GM19395 (cell line): ENCODE measurements around the gene DNAJC4.

ENCODE experiments used
- ATAC-seq: cut with Tn5 transposase; IDR thresholded peaks from one replicate; pipeline ENCODE4 v1.9.1; 2021; ENCODE audit warnings: mild to moderate bottlenecking, moderate library complexity; ENCODE audit not compliant: unreplicated experiment

DNAJC4 gene

DNA sequence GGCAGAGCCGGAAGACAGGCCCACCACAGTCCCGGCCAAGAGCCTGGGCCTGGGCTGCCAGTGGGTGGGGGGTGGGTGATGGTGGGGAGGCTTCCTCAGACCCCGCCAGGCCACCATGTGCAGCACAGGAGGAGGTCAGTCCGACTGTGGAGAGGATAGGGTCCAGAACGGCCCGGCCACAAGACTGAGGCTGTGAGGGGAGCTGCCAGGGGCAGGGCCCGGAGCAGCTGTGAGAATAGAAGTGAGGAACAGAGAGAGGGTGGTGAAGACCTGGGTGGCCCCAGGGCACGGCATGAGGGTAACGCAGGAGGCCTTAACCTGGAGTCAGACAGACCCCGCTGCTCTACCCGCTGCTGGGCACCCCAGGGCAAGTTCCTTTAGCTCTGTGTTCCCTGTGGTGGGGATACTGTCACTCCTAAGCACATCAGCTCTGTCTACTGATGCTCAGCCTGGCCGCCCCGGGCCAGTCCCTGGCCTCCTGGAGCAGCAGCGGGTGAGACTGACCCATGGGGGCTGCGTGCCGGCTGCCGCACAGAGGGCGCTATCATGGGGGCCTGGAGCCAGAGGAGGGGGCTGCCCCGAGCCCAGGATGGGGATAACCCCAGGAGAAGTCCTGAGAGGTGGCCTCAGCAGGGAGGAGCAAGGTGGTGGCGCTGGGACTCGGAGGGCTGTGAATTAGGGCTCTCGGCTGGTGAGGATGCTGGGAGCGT, 22.1 kb upstream of the DNAJC4 start:
- no peak for ATAC-seq

DNA sequence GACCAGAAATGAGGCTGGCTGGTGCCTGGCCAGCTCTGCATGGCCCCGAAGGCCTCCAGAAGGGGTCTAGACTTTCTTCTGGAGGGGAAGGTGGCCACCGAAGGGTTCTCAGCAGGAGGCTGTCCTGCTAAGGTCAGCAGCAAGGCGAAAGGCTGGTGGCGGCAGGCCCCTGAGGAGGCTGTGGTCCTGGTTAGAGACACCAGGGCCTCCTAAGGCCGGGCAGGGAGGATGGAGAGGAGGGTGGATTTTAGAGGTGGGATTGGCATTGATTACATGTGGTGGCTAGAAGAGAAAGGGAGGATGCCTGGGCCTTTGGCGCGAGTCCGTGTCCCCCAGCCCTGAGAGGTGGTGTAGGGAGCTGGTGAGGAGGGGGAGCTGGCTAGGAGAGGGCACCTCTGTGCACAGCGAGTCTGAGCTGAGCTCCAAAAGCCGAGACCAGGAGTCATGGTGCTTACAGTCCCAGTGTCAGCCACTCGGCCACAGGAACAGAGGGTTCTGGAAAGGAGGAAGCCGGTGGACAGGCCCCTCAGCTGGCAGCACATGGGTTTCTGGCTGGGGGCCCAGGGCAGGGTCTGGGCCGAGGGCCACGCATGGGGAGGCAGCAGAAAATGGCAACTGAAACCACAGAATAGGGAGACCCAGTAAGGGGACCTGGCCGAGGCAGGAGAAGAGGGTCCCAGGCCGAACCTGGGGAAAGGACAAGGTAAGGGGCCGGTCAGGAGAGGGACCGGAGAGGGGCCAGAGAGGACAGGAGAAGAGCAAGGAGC, 21.4 kb upstream of the DNAJC4 start:
- ATAC-seq: no peak

DNA sequence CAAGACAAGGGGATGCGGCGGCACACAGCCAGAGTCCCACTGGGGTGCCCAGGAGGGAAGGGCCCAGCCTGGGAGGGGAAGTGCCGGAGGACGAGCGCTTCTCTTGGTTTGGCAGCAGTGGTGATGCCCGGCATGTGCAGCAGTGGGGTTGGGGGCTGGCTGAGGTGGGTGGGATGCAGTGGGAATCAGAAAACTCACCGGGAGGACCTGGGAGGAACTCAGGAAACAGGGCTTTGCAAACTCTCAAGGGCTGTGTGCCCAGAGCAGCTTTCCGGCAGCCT, 20.8 kb upstream of the DNAJC4 start:
- no peak for ATAC-seq

DNA sequence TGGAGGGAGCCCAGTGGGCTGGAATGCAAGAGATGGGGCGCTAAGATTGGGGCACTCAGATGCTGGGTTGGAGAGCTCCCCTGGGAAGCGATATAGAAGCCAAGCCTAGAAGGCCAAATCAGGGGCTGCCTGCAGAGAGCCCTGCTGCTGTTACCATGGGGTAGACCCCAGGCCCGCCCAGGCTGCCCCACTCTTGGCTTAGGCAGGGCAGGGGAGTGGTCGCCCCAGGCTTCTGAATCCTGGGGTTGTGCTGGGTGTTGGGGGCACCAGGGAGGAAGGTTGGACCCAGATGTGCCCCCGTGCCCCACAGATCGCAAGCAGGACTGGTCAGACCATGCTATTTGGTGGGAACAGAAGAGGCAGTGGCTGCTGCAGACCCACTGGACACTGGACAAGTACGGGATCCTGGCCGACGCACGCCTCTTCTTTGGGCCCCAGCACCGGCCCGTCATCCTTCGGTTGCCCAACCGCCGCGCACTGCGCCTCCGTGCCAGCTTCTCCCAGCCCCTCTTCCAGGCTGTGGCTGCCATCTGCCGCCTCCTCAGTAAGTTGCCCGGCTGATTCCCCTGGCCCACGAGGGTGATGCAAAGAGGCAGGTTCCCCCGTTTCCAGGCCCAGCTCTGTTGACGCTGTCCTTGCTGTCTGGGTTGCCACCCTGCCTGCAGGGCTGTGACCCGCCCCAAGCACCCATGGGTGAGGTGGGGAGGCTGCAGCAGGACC, 19.9 kb upstream of the DNAJC4 start:
- no peak for ATAC-seq

DNA sequence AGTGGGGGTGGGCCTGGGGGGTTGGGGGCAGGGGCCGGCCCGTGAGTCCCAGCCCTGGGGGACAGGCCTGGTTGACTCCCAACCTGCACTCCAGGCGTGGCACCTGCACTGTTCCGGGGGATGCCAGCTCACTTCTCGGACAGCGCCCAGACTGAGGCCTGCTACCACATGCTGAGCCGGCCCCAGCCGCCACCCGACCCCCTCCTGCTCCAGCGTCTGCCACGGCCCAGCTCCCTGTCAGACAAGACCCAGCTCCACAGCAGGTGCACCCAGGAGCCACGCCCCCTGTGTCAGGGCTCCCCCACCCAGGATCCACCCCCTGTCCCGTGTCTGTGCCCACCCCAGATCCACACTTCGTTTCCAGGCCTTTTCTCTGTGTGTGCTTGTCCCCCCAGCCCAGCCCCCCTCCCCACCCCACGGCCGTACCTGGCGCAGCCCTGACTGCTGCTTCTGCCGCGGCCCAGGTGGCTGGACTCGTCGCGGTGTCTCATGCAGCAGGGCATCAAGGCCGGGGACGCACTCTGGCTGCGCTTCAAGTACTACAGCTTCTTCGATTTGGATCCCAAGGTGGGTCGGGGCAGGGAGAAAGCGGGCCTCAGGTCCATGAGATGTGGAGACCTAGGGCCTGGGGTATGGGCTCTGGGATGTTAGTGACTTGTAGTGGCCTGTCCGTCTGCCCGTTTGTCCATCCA, 19.0 kb upstream of the DNAJC4 start:
- ATAC-seq: no peak

DNA sequence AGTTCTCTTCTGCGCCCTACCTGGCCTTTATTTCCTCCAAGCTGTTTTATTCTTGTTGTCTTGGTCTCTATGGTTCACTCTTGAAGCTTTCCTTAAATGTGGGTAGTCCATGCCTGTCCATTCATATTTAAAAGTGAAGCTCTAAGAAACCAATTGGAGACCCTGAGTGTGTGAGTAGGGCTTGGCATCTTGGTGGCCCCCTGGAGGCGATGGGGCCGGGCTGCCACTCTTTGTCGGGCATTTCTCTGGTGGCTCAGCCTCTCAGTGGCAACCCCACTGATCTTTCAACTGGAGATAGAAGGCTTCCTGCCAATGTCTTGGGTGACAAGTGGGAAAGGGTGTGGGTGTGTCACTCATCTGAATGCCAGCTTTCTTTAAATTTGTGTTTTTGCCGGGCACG, 13.5 kb upstream of the DNAJC4 start:
- no peak for ATAC-seq

DNA sequence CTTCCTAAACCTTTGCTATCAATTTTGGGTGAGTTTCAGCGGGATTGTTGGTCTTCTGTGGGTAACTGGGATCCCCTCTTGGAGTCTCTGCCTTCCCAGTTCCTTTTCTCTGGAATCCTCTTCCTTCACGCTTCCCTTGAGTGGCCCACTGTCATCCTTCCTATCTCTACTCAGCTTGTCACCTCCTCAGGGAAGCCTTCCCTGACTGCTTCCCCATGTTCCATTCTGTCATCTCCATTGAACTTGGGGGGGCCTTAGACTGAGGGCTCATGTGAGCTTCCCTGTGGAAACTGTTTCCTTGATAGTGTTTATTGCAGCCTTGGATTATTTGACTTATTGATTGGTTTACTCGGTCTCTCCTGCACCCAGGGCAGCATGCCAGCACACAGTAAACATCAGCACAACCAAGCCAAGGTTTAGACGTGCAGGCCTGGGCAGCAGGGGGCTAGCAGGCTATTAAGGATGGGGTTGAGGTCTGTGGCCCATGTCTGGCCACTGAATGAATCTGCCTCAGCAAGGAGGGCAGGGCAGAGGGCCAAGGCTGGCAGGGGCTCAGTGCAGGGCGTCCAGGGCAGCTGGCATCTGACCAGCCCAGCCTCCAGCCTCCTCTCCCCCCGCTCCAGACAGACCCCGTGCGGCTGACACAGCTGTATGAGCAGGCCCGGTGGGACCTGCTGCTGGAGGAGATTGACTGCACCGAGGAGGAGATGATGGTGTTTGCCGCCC, 11.6 kb upstream of the DNAJC4 start:
- ATAC-seq: no peak

DNA sequence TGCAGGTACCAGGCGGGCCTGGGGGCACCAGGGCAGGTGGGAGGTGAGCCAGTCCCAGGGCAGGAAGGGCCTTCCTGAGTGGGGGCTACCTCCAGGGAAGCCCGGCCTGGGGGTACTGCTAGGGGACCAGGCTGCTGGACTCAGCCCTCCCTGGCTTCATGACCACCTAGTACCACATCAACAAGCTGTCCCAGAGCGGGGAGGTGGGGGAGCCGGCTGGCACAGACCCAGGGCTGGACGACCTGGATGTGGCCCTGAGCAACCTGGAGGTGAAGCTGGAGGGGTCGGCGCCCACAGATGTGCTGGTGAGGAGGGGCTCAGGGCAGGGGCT, 11.0 kb upstream of the DNAJC4 start:
- ATAC-seq: no peak

DNA sequence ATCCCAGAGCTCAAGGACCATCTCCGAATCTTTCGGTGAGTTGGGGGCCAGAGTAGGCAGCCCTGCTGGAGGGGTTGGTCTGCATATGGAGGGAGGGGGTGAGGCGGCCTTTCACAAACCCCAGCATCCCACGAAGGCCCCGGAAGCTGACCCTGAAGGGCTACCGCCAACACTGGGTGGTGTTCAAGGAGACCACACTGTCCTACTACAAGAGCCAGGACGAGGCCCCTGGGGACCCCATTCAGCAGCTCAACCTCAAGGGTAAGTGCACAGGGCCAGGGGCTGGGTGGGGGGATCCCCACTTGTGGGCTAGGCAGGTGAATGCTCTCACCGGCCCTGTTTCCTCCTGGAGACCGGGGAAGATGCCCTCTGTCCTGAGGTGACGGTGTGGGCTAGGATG, 10.6 kb upstream of the DNAJC4 start:
- ATAC-seq: no peak

DNA sequence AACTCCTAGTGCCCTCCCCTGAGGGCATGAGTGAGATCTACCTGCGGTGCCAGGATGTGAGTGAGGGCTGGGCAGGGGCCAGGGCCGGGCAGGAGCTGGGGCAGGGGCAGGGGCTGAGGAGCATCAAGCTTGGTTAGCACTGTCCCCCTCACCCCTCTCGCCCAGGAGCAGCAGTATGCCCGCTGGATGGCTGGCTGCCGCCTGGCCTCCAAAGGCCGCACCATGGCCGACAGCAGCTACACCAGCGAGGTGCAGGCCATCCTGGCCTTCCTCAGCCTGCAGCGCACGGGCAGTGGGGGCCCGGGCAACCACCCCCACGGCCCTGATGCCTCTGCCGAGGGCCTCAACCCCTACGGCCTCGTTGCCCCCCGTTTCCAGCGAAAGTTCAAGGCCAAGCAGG, 10.1 kb upstream of the DNAJC4 start:
- no peak for ATAC-seq

DNA sequence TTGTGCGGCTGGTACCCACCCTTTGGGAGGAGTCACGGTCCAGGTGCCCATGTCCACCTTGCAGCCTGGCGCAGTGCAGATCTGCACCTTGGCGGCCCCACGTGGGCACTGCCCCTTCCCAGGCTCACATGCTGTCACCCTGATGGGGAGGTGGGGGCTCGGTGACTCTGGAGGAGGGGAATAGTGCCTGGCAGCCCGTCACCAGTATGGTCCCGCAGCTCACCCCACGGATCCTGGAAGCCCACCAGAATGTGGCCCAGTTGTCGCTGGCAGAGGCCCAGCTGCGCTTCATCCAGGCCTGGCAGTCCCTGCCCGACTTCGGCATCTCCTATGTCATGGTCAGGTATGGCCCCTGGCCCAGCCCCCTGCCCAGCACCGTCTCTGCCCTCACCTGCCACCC, 9.6 kb upstream of the DNAJC4 start:
- ATAC-seq: no peak

DNA sequence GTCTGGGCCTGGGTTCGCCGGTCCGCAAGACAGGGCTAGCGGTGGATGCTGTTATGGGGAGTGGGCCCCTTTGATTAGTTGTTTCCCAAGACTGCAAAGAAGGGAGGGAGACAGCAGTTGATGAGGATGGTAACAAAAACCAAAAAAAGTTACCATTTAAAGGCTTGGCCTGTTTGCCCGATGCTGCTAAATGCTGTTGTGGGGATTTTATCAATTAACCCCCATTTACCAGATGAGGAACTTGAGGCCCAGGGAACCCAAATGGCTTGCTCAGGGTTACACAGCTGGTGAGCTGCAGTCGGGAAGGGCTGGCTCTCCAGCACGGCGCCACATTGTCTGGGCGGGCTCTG, 7.7 kb upstream of the DNAJC4 start:
- ATAC-seq: no peak

DNA sequence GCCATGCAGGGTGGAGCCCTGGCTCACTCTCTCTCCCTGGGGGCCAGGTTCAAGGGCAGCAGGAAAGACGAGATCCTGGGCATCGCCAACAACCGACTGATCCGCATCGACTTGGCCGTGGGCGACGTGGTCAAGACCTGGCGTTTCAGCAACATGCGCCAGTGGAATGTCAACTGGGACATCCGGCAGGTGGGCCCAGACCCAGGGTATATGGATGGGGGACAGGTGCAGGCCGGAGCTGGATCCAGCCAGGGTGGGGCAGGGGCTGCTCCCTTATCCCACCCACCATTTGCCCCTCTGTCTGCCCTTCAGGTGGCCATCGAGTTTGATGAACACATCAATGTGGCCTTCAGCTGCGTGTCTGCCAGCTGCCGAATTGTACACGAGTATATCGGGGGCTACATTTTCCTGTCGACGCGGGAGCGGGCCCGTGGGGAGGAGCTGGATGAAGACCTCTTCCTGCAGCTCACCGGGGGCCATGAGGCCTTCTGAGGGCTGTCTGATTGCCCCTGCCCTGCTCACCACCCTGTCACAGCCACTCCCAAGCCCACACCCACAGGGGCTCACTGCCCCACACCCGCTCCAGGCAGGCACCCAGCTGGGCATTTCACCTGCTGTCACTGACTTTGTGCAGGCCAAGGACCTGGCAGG, 7.2 kb upstream of the DNAJC4 start:
- ATAC-seq: no peak

DNA sequence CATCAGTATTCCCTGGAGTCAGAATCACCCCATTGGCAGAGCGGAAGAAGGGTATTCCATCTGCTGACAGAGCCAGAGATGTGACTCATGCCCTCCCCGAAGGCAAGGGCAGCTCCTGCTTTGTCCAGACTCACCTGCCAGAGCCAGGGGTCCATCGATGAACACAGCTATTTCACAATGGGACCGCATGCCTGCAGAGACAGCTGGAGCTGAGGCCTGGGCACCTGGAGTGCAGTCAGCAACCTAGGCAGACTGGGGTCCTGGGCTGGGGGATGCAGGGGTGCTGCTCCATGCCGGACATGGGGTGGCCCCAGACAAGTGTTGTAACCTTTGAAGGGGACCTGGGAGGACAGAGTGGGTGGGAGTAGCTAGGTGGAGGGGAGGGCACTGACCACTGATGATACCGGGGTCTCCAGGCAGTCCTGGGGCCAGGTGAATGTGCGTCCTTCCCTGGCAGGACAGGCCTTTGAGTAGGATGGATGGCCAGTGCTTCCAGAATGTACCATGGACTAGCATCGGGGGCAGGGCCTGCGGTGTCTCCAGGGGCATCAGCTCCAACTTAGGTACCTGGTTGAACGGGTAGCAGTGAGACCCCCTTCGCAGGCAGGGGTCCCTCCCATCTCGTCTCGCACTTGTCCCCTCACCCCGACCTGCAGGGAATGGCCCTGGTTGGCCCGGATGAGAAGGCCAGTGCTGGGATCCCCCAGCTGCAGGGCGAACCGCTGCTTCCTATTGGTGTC, 6.0 kb upstream of the DNAJC4 start:
- ATAC-seq: no peak

DNA sequence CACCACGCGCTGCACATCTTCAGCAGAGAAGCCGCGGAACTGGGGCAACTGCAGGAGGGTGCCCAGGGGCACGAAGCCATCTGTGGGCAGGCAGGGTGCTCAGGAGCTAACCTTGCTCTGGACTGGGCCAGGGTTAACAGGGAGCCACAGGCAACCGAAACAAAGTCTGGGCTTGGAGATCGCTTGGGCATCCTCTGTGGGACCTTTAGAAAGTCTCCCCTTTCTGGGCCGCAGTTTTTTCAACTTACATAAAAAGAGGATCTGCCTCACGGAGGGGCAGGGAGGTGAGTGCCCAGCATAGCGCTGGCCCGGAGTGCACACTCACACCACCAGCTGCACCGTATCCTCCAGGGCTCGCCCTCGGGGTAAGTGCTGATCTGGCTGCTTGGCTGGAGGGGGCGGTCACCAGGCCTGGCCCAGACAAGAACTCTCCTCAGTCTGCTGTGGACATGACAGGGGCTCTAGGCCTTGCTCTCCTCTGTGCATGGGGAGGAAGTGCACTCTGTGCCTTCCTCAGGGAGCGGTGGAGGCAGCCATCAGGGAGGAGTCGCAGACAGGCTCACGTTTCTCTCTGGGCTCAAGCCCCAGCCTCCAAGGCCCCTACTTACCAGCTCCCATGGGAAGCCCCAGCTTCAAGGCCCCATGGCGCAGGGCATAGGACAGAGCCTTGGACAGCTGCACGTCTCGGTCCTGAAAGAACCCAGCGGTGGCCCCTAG, 5.3 kb upstream of the DNAJC4 start:
- no peak for ATAC-seq

DNA sequence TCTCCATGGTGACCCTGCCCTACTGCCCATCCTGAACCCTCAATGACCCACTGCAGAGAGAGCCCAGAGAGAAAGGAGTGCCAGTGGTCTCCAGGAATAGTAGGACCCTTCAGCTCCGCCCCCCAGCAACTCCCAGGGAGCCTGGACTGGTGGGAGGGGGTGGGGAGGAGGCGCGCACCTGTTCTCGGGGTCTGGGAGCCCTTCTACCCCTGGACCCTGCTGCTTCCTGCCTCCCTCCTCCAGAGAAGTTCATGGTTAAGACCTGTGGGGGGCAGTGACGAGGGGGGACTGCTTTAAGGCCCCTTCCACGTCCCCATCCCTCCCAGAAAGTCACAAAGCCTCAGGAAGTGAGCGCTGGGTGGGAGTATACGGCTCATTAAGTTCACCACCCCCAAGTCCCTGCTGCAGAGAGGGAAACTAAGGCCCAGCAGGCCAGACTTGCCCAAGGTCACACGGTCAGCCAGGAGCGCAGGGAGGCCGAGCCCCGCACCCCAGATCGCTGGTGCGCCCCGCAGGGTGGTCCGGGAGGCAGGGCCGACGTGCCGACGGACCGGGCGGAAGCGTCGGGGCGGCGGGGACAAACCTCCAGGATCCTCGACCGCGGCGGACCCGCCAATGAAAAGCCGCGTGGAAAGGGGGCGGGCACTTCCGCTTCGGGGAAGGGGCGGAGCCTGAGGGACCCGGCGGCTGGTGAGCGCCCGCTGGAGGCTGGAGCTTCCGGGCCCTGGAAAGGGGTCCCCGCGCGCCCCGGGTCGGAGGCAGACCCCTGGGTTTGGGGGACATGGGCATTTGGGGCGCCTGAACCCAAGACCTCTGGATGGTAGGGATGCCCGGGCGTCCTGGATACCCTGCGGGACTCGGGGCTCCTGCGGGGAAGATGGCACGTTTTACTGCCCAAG, 4.5 kb upstream of the DNAJC4 start, which contains the start of the genes NUDT22 and TRPT1:
NUDT22 (plus strand) TSS at position 667 of the 899 bp plus-strand sequence. CDS start 379 bp downstream, outside the sequence.
TRPT1 (minus strand) TSS at position 579 of the 899 bp plus-strand sequence; CDS start at position 253, 326 bp downstream.
- ATAC-seq: peak; percentile 43

DNA sequence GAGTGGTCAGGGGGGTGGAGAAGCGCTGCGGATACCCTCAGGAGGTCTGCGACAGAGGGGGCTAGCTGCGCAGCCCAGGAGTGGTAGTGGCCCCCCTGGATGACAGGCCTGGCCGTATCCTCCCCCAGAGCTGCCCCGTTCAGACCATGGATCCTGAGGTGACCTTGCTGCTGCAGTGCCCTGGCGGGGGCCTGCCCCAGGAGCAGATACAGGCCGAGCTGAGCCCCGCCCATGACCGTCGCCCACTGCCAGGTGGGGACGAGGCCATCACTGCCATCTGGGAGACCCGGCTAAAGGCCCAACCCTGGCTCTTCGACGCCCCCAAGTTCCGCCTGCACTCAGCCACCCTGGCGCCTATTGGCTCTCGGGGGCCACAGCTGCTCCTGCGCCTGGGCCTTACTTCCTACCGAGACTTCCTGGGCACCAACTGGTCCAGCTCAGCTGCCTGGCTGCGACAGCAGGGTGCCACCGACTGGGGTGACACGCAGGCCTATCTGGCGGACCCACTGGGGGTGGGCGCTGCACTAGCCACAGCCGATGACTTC, 3.8 kb upstream of the DNAJC4 start:
- no peak for ATAC-seq
